GM18498 (cell line): Measurements from ENCODE around the gene CACYBP.
"Not testable (repeated sequence)": the region's sequence is repeated elsewhere in the genome, so short reads cannot be mapped to it uniquely, and the experiment has no call there.

Source experiments
- ATAC-seq: cut with Tn5 transposase; IDR thresholded peaks from one replicate; pipeline ENCODE4 v1.9.1; 2021; ENCODE audit warnings: mild to moderate bottlenecking, moderate library complexity; ENCODE audit not compliant: unreplicated experiment

The CACYBP gene

DNA sequence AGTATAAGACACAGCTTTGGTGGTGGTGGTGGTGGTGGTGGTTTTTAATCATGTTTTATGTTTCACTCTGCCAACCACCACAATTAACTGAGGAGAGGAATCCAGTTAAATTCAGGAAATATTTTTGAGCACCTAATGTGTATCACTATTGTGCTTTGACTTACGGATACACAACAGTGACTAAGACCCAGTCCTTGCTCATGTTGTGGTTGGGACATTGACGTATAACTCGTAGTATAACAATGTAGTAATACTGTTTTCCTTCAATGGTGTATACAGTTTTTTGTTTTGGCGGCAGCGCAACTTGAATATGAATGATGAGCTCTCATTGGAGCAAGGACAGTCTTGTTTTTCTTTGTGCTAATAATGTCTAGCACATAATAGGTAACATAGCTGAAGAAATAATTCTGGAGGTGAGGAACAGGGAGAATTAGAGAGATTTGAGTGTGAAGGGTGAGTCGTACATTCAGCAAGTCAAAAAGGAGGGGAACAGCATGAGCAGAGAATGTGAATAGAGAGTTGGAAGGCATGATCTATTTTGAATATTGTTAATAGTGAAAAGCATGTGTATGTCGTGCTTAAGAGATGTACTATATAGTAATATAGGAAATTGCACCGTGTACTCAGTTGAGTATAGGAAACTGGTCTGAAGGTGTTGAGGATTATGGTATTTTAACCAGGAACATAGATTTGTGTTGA, 5.5 kb downstream of the CACYBP start:
- no peak for ATAC-seq

DNA sequence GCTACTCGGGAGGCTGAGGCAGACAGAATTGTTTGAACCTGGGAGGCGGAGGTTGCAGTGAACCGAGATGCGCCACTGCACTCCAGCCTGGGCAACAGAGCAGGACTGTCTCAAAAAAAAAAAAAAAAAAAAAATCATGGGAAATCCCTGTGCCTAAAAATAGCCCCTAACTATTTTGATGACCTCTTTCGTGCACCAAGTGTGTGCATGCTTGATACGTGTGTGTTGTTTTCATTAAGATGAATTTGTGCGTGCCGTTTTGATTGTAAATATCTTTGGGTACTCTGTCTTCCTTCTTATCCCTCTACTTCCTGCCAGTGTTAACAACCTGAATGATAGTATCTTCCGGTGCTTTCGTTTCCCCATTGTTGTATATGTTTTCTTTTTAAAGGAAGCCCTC, 9.8 kb downstream of the CACYBP start:
- no peak for ATAC-seq

DNA sequence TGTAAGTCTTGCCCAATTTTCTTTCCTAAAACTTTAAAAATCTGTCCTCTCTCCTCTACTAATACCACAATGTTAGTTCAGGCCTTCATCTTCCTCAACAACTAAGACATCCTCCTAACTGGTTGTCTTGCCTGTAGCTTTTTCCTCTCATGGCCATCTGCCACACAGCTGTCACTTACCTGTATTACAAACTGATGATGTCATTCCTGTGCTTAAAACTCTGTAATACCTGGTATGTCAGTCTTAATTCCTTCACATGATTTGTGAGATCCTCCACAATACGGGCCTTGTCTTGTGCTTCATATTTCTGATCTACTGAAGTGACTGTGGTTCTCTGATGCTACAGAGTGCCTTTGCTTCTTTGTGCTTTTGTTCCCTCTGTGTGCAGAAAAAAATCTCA, 13.7 kb downstream of the CACYBP start:
- no peak for ATAC-seq

DNA sequence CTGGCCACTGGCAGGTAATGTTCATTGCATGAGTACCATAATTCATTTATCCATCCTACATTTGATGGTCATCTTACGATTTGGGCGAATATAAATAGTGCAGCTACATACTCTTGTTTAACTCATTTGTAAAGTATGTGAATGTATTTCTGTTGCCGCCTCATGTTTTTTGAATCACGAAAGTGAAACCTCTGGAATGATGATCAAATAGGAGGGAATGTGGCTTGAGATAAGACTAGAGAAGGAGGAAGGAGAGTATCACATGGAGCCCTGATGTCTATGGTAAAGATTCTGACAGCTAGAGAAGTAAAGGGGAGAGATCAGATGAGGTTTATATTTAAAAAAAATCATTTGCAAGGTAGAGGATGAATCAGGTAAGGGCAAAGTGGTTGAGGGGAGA, 15.5 kb downstream of the CACYBP start:
- no peak for ATAC-seq

DNA sequence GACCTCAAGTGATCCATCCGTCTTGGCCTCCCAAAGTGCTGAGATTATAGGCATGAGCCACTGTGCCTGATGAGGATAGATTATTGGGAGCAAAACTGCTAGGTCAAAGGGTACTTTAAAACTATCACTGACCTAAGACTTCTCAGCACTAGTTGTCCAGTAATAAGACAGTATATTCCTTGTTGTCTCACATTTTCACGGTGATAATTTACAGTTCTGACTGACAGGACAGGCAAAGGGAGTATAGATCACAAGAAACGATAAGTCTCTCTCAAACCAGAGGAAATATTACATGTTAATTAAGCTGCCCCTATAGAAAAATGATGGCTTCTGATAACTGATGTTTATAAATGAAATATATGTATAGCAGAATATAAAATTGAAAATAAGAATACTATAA, 19.8 kb downstream of the CACYBP start:
- ATAC-seq = no peak

DNA sequence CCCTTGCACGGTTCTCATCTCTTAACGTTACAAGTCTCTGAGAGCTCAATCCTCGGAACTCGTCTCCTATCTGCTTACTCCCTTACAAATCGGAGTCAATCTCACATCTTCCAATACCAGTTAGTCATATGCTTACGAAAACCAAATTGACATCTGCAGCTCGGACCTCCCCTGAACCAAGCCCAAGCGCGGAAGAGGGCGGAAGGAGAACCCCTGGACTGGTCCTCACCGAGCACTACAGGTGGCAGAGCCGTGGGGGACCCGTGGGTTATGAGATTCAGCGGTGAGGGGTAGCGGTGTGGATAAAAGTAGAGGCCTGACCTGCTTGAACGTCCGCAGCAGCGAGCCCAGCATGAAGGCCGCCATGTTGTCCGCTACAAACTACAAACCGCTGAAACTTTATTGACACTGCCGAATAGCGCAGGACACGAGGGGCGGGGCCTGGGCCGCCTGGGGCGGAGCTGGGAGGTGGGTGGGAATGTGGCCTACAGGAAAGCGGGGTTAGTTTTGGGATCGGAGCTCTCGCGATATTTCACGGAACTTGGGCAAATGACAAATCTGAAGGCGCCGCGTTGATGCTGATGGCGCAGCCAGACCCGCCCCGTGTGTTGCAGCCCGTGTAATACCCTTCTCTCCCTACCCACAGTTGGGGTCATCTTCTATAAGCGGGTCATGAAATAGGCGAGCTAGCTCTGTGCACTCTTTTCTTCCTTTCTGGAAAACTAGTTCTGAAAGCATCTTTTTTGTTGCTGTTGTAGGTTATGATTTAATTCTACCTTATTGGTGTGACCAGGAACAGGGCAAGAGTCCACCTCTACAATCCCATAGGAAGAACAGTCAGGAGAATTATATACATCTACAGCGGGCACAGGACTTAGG, 23.5 kb downstream of the CACYBP start, which contains the start of gene MRPS14:
Gene MRPS14 (minus strand): TSS at position 383 of the 879 bp plus-strand sequence. CDS start 17 bp downstream, at position 366.
- ATAC-seq = peak; percentile 94

DNA sequence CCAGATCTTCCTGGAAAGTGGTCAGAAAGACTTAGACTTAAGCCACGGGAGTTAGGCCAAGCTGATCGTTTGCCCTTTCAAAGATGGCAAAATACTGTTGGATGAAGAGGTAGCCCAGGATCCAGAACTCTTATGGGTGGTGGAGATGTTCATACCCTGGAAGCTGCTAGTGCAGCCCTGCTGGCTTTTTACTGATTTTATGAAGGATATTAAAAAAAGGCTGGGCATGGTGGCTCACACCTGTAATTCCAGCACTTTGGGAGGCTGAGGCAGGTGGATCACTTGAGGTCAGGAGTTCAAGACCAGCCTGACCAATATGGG, 24.1 kb downstream of the CACYBP start:
- not testable (repeated sequence) for ATAC-seq

DNA sequence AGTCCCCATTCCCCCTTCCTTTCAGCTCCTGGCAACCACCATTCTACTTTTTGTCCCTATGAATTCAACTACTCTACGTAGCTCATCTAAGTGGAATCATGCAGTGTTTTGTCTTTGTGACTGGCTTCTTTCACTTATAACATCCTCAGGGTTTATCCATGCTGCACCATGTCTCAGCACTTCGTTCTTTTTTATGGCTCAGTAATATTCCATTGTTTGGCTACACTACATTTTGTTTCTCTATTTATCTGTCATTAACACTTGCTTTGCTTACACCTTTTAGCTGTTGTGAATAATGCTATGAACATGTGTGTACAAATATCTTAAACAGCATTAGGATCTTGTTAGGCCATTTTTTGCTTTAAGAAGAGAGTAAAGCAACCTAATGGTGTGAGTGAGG, 25.0 kb downstream of the CACYBP start:
- no peak for ATAC-seq

DNA sequence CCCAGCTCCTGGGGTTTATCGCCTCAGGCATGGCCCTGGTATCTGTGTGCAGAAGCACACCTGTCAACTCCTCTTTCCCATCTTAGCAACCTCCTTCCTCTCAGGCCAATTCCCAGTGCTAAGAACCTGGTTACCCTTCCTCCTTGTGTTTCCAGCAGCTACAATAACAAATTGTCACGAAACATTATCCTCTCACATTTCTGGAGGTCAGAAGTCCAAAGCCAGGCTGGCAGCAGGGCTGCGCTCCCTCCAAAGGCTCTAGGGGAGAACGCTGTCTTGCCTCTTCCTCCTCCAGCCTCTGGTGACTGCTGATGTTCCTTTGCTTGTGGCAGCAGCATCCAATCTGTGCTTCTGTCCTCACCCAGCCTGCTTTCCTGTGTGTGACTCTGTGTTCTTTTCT, 34.2 kb downstream of the CACYBP start:
- ATAC-seq = no peak

DNA sequence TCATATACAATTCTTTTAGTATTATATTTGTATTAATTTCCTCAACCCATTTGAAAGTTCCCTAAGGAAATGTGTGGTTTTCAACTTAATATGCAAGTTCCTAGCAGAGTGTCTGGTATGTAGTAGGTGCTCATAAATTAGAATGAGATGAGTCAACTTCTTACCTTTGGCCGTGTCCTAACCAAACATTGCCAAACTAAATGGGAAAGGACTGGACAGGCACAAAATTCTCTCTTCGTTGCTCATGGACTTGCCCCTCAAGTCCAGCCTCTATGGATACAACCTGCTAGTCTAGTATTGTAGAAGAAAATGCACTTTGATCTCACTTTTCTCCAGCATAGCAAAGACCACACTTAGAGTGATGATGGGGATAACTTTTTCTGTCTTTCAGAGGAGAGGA, 35.0 kb downstream of the CACYBP start:
- ATAC-seq = no peak

DNA sequence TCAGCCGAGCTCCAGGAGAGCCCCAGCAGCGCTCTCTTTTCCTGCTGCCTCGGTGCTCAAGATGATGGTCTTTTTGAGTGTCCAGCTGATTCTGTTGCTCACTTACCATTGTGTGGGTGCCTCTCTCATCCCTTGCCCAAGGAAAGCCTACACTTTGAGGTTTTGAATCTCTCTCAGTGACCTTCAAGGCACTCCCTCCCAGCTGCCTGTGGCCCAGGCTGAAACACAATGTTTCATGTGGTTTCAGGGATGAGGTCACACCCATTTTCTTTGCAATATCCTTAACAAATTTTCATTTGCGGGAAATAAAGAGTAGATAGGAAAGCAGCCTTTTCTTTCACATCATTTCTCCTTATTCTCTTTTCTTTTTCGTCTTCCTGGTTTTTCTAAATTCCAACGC, 36.1 kb downstream of the CACYBP start:
- ATAC-seq = no peak

DNA sequence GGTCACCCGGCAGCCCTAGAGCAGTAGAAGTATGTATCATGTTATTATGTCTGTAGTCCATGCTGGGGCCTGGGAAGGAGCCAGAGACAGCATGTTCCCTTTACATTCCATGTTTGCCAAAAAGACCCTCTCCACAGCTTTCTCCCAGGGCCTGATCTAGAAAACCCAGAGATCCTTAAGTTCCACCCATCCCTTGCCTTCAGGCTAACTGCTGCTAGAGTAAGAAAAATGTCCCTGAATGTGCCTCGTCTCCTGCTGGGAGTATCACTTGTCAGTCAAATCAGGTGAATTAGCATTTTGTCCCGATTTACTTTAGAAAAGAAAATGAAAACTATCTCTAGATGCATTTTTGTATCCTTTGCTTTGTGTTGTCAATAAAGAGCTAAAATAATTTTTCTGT, 36.7 kb downstream of the CACYBP start:
- no peak for ATAC-seq

DNA sequence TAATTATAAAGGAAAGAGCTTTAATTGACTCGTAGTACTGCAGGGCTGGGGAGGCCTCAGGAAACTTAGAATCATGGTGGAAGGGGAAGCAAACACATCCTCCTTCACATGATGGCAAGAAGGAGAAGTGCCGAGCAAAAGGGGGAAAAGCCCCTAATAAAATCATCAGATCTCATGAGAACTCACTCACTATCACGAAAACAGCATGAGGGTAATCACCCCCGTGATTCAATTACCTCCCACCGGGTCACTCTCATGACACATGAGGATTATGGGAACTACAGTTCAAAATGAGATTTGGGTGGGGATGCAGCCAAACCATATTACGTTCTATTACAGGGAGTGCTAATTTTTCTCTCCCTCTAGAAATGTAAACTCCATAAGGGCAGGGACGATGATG, 37.7 kb downstream of the CACYBP start:
- ATAC-seq = no peak

DNA sequence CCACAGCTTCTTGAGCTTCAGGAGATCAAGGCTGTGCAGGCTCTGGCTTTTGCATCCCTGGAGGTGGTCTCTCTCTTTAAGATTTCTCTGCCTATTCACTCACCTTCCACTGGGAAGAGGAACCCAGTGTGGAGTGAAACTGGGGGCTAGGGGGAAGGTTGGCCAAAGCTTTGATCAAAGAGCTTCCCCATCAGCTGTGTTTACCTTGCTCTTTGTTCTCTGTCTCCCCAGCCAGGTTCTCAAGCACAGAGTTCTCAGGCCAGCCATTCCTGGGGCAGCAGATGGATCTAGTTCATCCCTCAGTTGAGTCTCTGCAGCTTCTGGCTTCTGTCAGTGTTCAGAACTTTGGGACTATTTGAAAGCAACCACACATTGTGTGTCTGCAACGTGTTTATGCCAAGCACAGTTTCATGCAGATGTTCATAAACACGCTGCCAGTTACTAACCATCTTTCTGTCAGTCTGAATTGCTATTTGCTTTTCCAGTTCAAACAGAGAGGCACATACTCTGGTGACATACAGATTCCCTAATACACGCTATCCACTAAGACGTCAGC, 40.7 kb downstream of the CACYBP start:
- ATAC-seq = no peak

DNA sequence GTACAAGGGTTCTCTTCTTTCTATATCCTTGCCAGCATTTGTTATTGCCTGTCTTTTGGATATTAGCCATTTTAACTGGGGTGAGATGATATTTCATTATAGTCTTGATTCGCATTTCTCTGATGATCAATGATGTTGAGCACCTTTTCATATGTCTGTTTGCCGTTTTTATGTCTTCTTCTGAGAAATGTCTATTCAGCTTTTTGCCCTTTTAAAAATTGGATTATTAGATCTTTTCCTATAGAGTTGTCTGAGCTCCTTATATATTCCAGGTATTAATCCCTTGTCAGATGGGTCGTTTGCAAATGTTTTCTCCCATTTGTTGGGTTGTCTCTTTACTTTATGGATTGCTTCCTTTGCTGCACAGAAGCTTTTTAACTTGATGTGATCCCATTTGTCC, 42.9 kb downstream of the CACYBP start:
- ATAC-seq = no peak

DNA sequence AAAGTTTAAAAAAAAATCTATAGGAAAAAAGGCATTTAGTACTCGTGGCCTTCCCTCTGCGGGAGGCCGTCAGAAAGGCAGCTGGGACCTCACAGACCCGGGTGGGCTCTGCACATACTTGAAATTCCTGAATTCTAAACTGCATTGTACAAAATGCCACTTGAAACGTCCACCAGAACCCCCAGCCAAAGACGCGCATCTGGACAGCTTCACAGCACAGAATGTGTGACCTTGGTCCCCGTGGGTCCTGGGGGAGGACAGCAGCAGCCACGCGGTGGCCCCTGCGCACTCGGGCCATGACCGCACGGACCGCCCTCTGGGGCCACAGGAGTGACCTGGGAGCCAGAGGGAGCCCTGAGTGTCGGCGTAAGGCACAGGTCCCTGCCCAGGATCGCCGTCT, 44.1 kb downstream of the CACYBP start:
- no peak for ATAC-seq

DNA sequence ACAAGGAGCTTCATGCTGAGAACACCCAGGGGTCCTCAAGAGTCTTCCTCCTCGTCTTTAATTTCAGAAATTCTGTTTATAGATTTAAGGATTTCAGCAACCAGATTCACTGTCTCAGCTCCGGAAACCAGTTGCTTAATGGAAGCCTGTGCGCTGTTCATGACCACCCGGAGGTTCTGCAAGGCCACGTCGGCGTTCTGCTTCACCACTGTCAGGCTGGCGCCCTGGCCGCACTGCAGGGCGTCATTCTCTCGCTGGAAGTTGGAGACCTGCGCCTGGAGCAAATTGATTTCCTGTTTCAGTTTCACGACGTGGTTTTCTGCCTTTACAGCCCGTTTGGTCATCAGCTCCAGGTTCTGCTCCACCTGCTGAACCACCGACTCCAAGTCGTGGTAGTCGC, 44.8 kb downstream of the CACYBP start:
- ATAC-seq = not testable (repeated sequence)

DNA sequence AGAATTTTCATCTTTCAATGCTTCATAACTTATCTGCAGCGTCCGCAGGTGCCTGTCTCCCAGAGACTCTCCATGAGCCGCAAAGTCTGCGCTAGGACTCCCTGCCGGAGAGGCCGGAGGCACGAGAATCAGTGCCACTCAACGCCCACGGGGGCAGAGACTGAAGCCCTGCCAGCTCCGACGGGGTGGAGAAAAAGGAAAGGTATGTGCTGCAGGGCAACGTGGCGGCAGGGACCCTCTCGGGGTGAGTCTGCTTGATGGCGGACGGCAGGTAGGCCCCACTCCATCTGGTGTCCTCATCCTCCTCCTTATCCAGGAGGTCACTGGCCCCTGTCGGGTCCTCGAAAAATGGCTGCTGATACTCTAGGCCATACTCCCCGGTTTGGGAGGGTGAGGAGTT, 45.4 kb downstream of the CACYBP start:
- no peak for ATAC-seq

DNA sequence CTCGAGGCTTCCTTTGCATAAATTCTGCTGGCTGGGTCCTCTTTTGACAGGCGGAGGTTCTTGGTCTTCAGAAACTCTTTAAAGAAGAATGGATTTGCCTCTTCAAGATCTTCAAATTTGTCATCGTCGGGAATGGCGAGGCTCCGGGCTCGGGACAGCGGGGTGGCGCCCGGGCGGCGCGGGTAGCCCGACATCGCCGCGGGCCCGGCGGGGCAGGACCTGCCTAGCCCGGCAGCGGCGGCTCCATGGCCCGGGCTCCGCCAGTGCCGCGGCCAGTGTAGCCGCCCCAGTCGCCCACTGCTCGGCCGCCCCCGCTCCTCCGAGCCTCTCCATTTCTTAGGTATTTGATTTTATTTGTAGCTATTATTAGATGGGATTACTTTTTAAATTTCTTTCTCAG, 45.8 kb downstream of the CACYBP start:
- ATAC-seq = no peak

DNA sequence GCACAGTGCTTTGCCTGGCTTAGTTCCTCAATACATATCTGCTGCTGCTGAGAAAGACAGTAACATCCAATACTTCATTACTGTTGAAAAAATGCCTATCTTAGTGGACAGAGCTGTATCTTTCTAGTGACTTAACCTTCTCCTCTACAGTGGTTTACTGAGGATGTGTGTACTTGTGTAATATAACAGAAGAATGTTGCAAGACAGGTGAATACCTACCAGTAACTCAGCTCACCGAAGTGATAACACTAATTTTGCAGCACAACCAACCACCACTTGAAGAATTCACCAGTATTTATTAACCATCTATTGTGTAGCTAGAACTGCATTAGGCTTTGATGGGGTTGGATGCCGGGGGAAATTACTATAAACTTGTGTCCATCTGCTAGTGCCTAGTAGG, 51.2 kb downstream of the CACYBP start:
- ATAC-seq = no peak

DNA sequence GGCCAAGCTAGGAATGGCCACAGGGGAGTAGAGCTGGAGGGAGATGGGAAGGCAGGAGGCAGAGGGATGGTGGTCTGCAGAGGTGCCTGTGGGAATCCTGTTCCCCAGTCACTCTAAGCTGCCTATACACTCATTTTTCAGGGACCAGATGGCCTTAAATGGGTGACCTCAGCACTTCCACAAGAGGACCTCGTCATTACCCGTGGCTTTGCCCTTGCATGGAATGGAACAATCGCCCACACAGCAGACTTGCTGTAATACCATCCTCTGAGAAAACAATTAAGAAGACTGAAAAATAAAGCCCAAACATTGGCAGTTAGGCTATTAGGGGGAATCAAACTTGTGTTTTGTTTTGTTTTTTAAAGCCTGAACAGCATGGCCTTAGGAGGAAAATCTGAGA, 55.0 kb downstream of the CACYBP start:
- ATAC-seq = no peak
